GM13976 (cell line): ENCODE results near the gene SLFN12L.

Experiments used
- DNase-seq: peaks from one replicate; pipeline ENCODE4 v3.0.0; 2012; ENCODE audit warnings: low spot score
- in situ Hi-C: fragments of 300-500 bp; cut with MboI; formaldehyde crosslinking; loops from one replicate; pipeline ENCODE4 v1.12.0; 2022; ENCODE audit warnings: low sequenced_read_pairs, mixed read lengths, inconsistent platforms; ENCODE audit not compliant: unreplicated experiment
- TF ChIP-seq, protein P1 (sequence below): IDR thresholded peaks from 2 replicates; pipeline ENCODE4 v1.5.1; 2012; ENCODE audit warnings: borderline replicate concordance, mild to moderate bottlenecking; ENCODE audit not compliant: insufficient read depth; ENCODE audit errors: extremely low read depth, missing control alignments, control extremely low read depth

The SLFN12L gene

DNA sequence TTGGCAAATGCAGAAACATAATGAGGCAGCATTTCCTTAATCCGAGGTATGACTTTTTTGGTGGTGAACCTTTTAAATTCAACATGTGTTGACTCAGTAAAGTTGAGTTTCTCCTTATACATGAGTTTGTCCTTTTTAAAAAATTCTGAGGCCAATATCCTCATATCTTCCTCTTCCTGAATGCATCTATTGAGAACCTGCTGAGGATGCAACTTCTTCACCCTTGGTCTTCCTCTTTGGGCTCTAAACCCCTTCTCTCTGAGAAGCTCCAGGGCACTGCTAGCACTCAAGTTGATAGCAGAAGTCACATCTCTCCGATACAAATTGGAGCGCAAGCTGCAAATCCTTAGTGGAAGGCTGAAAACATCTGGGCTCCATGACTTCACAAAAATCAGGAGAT lies 19.9 kb upstream of the SLFN12L start:
- in situ Hi-C loops: no loop called here
- TF ChIP-seq, protein P1, sequence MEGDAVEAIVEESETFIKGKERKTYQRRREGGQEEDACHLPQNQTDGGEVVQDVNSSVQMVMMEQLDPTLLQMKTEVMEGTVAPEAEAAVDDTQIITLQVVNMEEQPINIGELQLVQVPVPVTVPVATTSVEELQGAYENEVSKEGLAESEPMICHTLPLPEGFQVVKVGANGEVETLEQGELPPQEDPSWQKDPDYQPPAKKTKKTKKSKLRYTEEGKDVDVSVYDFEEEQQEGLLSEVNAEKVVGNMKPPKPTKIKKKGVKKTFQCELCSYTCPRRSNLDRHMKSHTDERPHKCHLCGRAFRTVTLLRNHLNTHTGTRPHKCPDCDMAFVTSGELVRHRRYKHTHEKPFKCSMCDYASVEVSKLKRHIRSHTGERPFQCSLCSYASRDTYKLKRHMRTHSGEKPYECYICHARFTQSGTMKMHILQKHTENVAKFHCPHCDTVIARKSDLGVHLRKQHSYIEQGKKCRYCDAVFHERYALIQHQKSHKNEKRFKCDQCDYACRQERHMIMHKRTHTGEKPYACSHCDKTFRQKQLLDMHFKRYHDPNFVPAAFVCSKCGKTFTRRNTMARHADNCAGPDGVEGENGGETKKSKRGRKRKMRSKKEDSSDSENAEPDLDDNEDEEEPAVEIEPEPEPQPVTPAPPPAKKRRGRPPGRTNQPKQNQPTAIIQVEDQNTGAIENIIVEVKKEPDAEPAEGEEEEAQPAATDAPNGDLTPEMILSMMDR: no peak

DNA sequence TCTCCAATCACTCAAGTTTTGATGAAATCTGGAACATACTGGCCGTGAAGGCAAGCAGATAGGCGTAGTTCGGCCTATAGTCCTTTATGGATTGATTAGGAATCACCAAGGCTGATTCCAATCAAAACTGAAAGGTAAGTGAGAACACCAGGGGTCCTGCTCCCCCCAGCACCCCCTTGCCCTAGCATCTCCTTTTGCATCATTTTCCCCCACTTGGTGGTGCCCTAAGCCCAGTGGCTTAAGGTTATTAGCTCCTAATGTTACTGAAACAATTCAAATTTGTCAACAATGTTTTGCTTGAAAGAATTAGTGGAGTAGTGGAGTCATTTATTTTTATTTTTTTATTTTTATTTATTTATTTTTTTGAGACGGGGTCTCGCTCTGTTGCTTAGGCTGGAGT lies 18.2 kb upstream of the SLFN12L start:
- no peak for DNase-seq
- TF ChIP-seq, protein P1: no peak
- in situ Hi-C loops: no loop called here

More for the DNA sequence above, 19.9 kb upstream of the SLFN12L start:
- DNase-seq: no peak

DNA sequence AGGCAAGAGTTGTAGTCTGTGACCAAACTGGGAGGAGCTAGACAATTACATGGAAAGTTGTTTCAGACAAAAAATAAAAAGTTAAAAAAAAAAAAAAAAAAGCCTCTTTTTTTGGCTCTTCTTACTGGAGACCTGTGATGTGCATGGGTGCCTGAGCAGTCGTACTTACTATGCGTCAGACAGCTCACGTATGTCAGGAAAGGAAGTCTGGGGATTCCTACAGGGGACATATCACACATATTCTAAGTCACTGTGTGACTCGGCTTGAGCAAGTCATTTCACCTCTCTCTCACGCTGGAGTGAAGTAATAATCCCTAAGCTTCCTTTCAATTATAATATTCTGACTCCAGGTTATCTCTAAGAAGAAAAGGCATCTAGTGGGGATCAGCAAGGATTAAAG lies 17.2 kb upstream of the SLFN12L start:
- in situ Hi-C loops: no loop called here
- TF ChIP-seq, protein P1: no peak
- DNase-seq: no peak

DNA sequence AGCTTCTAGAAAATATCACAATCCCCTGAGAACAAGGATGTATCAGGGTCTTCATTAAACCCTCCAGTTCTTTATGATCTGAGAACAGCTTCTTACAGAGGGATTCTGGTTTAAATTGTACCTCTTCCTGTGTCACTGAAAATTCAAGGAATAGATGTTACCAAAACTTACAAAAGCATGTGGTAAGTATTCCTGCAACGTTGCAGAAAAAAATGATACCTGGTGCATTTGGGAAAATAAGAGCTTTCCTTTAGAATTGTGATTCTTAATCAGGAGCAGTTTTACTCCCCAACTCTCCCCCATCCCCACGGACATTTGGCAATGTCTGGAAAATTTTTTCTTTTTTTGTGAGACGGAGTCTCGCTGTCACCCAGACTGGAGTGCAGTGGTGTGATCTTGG lies 15.8 kb upstream of the SLFN12L start:
- in situ Hi-C loops: no loop called here
- TF ChIP-seq, protein P1: no peak
- DNase-seq: no peak

DNA sequence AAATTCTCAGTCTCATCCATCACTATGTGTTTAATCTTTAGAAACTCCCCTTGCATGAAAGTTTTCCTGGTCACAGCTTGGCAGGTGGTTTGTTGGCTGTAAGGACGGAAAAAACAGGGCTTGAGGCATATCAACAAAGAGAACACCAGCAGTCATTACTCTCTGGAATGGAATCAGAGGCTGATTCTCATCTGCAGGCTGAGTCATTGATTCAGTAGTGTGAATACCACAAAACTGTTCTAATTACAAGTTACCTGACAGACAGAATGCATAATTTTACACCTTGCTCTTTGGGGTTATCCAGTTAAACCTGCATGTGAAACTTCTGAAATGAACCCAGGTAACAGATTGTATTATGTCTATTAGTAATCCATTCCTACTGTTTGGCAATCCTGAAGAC lies 11.5 kb upstream of the SLFN12L start:
- in situ Hi-C loops: no loop called here
- no peak for DNase-seq
- TF ChIP-seq, protein P1: no peak

DNA sequence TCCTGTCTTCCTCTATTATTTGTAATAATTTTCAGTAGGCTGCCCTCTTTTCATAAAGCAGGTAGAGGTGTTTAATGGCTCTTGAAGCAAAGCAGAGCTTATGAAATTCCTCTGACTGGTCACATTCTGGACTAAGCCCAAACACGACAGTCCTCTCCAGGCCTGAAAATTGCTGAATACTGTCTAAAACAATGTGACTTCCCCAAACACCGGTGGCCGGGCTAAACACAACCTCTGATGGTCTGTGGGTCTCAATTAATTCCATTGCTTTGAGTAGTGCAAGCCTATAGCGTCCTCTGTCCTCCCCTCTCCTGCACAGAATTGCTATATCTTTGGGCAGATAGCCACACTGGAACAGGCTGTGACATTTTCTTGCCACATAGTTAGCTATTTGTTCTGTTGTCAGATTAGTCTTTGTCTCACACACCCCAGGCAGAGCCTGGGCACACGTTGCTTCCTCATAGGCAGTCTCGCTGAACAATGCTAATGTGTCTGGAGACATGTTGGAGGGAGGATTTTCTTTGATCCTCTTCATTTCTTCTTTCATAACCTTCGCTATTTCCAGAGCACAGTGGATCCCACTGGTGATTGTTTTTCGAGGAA lies 10.8 kb upstream of the SLFN12L start:
- no peak for DNase-seq
- in situ Hi-C loops: no loop called here
- TF ChIP-seq, protein P1: no peak
